ACC112 (cell line): ENCODE results near the gene MAPK8IP2.
"Not testable (repeated sequence)": the region's sequence is repeated elsewhere in the genome, so short reads cannot be mapped to it uniquely, and the experiment has no call there.

ENCODE experiments used
- H2AFZ ChIP-seq: fragments of 200-600 bp; sonication (generic); one replicate; pipeline ENCODE4 v1.6.0; 2017; ENCODE audit warnings: antibody characterized with exemption, low read length; ENCODE audit not compliant: unreplicated experiment
- H3K27ac ChIP-seq: fragments of 200-600 bp; sonication (generic); 2 replicates; pipeline ENCODE4 v1.5.1; 2014; ENCODE audit warnings: low read depth, mild to moderate bottlenecking, antibody characterized with exemption, low read length, moderate library complexity
- H3K27me3 ChIP-seq: fragments of 200-600 bp; sonication (generic); 2 replicates; pipeline ENCODE4 v1.6.1; 2014; ENCODE audit warnings: mild to moderate bottlenecking, antibody characterized with exemption, low read length, moderate library complexity, mixed read lengths; ENCODE audit not compliant: insufficient read depth
- H3K36me3 ChIP-seq: fragments of 200-600 bp; sonication (generic); 2 replicates; pipeline ENCODE4 v1.6.1; 2016; ENCODE audit warnings: mild to moderate bottlenecking, antibody characterized with exemption, low read length, moderate library complexity, mixed read lengths; ENCODE audit not compliant: insufficient read depth
- H3K4me1 ChIP-seq: fragments of 200-600 bp; sonication (generic); one replicate; pipeline ENCODE4 v1.6.1; 2016; ENCODE audit warnings: low read length, mixed read lengths; ENCODE audit not compliant: insufficient read depth, unreplicated experiment, control insufficient read depth
- H3K4me3 ChIP-seq: fragments of 200-600 bp; sonication (generic); 2 replicates; pipeline ENCODE4 v1.5.1; 2014; ENCODE audit warnings: mild to moderate bottlenecking, low read depth, low read length
- H3K79me2 ChIP-seq: fragments of 200-600 bp; sonication (generic); one replicate; pipeline ENCODE4 v1.6.0; 2016; ENCODE audit warnings: low read length; ENCODE audit not compliant: control insufficient read depth, unreplicated experiment, insufficient read depth

MAPK8IP2 gene

DNA sequence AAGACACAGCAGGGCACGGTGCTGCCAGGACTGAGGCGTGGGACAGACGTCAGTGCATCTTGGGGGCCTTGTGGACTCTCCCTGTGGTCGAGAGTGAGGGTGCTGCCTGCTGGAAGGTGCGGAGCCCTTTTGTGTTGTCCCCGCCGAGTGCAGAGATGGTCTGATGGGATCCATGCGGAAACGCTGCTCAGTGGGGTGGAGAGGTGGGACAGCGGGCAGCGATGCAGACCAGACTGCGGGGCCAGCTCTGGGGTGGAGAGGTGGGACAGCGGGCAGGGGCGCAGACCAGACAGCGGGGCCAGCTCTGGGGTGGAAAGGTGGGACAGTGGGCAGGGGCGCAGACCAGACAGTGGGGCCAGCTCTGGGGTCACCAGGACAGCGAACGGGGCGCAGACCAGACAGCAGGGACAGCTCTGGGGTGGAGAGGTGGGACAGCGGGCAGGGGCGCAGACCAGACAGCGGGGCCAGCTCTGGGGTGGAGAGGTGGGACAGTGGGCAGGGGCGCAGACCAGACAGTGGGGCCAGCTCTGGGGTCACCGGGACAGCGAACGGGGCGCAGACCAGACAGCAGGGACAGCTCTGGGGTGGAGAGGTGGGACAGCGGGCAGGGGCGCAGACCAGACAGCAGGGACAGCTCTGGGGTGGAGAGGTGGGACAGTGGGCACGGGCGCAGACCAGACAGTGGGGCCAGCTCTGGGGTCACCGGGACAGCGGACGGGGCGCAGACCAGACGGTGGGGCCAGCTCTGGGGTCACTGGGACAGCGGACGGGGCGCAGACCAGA is 7.7 kb downstream of the MAPK8IP2 start:
- not testable (repeated sequence) for H3K4me1 ChIP-seq, H3K27ac ChIP-seq, H3K79me2 ChIP-seq, H3K4me3 ChIP-seq, H2AFZ ChIP-seq, H3K36me3 ChIP-seq, H3K27me3 ChIP-seq

DNA sequence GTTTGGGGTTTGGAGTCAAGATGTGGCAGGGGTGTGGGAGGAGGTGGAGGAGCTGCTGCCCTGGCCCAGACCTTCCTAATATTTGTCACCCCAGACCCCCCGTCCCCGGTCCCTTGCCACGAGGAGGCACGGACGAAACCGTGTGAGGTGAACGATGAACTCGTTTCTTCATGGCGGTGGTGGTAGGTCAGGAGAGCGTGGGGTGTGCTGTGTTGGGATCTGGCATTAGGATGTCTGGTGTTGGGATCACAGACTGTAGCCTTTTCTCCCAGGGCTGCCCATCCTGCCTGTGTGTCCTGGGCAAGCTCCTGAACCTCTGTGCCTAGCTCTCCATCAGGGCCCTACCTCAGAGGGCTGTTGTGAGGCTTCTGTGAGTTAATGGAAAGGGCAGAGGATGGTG is 8.4 kb downstream of the MAPK8IP2 start:
- Histone ChIP-seq H3K4me1 (no peaks in the 10 kb centered on the region), H3K4me3 (no peak overlapping the region), H3K79me2 (no peaks in the 10 kb centered on the region), H2AFZ (no peak overlapping the region), H3K27me3 (no peaks in the 10 kb centered on the region), H3K27ac (no peak overlapping the region), H3K36me3 (no peaks in the 10 kb centered on the region)

DNA sequence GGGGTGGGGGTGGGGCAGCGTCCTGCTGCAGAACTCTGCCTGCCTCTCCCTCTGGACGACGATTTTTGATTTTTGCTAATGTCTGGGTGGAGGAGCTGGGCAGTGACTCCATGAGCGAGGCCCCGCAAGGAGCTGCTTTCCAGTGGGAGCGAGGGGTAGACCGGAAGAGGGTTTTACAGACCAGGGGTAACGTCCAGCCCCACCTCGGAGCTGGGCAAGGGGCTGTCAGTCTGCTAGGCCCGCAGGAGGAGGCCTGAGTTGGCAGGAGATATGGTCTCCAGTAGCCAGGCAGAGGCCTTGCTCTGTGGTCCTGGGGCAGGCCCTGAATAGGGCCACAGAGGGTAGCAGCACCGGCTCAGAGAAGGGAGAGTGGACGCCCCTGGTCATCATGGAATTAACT is 9.0 kb downstream of the MAPK8IP2 start:
- Histone ChIP-seq H2AFZ (no peak overlapping the region), H3K79me2 (no peaks in the 10 kb centered on the region), H3K4me1 (no peaks in the 10 kb centered on the region), H3K36me3 (no peaks in the 10 kb centered on the region), H3K27me3 (no peaks in the 10 kb centered on the region), H3K4me3 (no peak overlapping the region), H3K27ac (no peak overlapping the region)

DNA sequence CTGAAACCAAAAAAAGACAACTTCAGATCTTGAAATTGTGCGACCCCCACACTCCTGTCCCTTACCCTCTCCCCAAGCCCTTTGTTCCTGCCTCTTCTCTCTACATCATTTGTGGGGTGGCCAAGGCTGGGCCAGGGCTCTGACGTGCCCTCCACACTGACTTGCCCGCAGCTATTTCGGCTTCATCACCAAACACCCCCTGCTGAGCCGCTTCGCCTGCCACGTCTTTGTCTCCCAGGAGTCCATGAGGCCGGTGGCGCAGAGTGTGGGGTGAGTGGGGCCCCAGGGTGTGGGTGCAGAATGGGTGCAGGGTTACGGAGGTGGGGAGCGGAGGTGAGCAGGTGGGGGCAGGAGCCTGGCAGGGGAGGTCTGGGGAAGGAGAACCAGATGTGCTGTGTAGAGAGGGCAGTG is 9.5 kb downstream of the MAPK8IP2 start:
- no peak overlapping the region for H2AFZ ChIP-seq
- no peak overlapping the region for H3K4me3 ChIP-seq
- H3K79me2 ChIP-seq, result no peaks in the 10 kb centered on the region
- no peaks in the 10 kb centered on the region for H3K27me3 ChIP-seq
- no peaks in the 10 kb centered on the region for H3K4me1 ChIP-seq
- H3K27ac ChIP-seq, result no peak overlapping the region
- no peaks in the 10 kb centered on the region for H3K36me3 ChIP-seq

DNA sequence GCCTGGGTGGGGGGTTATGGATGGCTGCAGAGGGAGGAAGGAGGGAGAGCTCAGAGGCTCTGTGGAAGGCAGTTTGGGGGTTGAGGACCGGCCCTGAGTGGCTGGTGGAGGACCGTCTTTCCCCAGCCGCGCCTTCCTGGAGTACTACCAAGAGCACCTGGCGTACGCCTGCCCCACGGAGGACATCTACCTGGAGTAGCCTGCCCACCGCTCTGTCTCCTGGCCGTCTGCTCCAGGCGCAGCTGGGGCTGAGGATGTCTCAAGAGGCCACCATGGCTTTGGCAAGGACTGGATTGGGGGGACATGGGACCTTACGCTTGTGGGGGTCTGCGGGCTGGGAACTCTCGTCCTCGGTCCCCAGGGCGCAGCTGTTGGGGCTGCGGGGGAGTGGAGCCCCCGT is 10.0 kb downstream of the MAPK8IP2 start:
- H3K27me3 ChIP-seq, result no peaks in the 10 kb centered on the region
- no peaks in the 10 kb centered on the region for H3K4me1 ChIP-seq
- H3K4me3 ChIP-seq, result no peak overlapping the region
- no peaks in the 10 kb centered on the region for H3K79me2 ChIP-seq
- H2AFZ ChIP-seq, result no peak overlapping the region
- H3K27ac ChIP-seq, result no peak overlapping the region
- no peaks in the 10 kb centered on the region for H3K36me3 ChIP-seq

DNA sequence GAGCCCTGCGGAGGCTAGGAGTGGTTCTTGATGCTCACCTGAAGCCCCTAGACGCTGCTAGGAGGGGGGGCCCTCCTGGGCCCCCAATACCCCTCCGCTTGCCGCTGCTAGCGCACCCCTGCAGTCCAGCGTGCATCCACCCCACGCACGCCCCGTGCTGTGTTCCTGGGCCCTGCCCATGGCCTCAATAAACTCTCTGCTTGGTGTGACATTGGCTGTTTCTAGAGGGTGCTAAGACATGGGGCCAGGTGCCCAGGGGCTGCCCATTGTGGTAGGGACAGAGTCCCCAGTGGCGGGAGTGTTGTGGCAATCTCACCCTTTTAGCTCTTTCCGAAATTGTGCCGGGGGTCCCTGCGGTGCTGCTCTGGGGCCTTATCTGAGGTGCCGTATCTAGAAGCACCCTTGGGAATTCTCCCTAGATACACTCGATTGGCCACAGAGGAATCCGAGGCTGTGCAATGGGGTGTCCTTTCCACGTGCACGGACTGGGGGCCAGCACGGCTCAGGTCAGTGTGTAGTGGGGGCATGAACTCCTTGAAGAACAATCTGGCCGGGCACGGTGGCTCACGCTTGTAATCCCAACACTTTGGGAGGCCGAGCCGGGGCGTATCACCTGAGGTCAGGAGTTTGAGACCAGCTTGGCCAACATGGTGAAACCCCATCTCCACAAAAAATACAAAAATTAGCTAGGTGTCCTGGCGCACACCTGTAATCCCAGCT is 10.9 kb downstream of the MAPK8IP2 start:
- no peaks in the 10 kb centered on the region for H3K36me3 ChIP-seq
- H3K27me3 ChIP-seq, result no peaks in the 10 kb centered on the region
- no peaks in the 10 kb centered on the region for H3K79me2 ChIP-seq
- no peak overlapping the region for H2AFZ ChIP-seq
- H3K4me1 ChIP-seq, result no peaks in the 10 kb centered on the region
- H3K4me3 ChIP-seq, result no peak overlapping the region
- H3K27ac ChIP-seq, result no peak overlapping the region

DNA sequence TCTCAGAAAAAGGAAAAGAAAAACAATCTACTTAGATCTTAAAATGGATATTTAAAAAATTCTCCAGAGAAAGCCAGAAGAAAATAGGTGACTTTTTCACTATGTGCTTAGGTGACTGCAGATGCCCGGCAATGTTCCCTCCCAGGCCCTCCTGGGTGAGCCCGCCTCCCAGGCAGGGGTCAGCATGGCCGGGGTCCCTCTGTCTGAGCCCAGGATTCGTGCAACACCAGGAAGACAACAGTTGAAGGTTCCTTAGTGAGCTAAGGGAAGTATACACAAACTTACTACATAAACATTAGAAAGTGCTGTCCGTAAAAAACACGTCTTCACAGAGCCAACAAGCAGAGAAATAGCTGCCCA is 11.6 kb downstream of the MAPK8IP2 start:
- Histone ChIP-seq H2AFZ (no peak overlapping the region), H3K27ac (no peak overlapping the region), H3K36me3 (no peaks in the 10 kb centered on the region), H3K4me3 (no peak overlapping the region), H3K27me3 (no peaks in the 10 kb centered on the region), H3K4me1 (no peaks in the 10 kb centered on the region), H3K79me2 (no peaks in the 10 kb centered on the region)

DNA sequence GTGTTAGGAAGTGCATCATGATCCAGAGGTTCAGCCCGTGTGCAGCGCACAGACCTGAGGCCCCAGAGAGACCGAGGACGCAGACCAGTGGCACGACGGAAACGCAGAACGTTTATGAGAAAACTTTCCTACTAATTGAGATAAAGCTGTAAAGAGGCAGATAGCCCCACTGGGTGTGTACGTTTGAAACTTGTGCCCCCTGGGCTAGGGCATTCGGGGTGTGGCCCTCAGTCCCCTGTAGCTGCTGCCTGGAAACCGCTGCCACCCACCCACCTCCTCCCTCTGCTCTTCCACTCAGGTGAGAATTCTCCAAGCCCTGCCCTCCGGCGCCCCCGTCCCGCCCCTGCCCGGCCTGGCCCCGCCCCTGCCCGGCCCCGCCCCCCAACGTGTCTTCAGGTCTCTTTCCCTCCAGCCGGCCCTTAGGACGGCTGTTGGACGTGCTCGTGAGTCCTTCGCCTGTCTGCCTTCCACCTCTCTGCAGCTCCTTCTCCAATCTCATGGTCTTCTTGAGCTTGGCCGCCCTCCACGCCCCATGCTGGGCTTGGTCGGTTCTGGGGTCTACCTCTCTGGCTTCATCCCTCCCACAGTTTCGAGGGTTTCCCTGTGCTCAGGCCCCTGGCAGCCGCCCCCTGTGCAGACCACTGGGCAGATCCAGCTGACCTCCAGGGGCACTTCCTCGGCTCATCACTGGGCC is 12.1 kb downstream of the MAPK8IP2 start:
- Histone ChIP-seq H3K4me3 (no peak overlapping the region), H2AFZ (no peak overlapping the region), H3K27ac (no peak overlapping the region)

DNA sequence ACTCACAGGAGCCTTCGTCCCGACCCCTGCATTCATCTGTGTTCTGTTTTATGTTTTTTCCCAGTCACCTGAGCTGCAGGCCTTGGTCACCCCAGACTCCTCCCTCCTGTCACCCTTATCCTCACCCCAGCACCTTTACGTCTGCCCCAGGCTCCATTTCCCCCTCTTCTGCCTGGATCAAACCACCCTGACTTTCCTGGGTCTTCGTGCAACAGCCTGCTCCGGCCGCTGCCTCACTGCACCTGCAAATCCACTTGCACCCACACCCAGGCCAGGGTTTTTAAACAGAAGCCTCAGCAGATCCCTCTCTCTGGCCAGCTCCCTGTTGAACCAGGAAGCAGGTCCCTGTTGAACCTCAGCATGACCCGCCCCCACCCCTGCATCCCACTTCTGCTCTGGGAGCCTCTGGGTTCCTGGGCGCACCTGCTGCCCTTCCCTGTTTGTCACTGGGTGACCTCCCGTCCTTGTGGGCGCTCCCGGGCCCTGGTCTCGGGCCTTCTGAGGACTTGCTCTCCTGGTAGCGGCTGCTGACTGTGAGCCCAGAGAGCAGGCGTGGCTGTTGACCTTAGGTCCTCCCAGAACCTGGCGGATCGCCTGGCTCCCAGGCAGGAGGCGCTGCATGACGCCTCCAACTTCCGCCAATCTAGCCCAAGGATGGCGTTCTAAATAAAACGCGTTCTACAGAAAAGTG is 12.8 kb downstream of the MAPK8IP2 start:
- no peak overlapping the region for H3K4me3 ChIP-seq
- no peak overlapping the region for H2AFZ ChIP-seq
- no peaks in the 10 kb centered on the region for H3K36me3 ChIP-seq
- H3K79me2 ChIP-seq, result no peaks in the 10 kb centered on the region
- no peak overlapping the region for H3K27ac ChIP-seq
- no peaks in the 10 kb centered on the region for H3K27me3 ChIP-seq
- H3K4me1 ChIP-seq, result no peaks in the 10 kb centered on the region

More for the DNA sequence above, 12.1 kb downstream of the MAPK8IP2 start:
- Histone ChIP-seq H3K4me1 (no peaks in the 10 kb centered on the region), H3K36me3 (no peaks in the 10 kb centered on the region), H3K79me2 (no peaks in the 10 kb centered on the region), H3K27me3 (no peaks in the 10 kb centered on the region)

DNA sequence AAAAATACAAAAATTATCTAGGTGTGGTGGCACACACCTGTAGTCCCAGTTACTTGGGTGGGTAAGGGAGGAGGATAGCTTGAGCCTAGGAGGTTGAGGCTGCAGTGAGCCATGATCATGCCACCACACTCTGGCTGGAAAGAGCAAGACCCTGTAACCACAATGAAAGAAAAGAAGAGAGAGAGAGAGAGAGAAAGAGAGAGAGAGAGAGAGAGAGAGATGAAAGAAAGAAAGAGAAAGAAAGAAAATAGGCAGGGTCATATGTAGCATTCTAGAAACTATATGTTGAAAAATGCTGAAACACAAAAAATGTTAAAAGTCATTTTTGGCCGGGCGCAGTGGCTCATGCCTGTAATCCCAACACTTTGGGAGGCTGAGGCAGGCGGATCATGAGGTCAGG is 13.7 kb downstream of the MAPK8IP2 start:
- H3K79me2 ChIP-seq, H3K4me1 ChIP-seq, H3K36me3 ChIP-seq, H3K4me3 ChIP-seq, H2AFZ ChIP-seq, H3K27me3 ChIP-seq, H3K27ac ChIP-seq: not testable (repeated sequence)
